Mammary epithelial cell (primary cell): ENCODE data around the gene RGL3.

Experiments
- CTCF ChIP-seq, 2 donors: IDR thresholded peaks in 1 of 2; conservative IDR thresholded peaks in 1 of 2; 2 replicates each; pipeline ENCODE4 v1.5.1; 2011 to 2012; ENCODE audit warnings: inconsistent platforms in 2 of 2, low read length in 2 of 2, mild to moderate bottlenecking in 2 of 2, control low read depth in 1 of 2, low read depth in 1 of 2; ENCODE audit not compliant: insufficient read depth in 1 of 2; ENCODE audit errors: extremely low read depth in 1 of 2
- EZH2 ChIP-seq: IDR thresholded peaks from 2 replicates; pipeline ENCODE4 v1.6.1; 2012; ENCODE audit warnings: low read length, inconsistent platforms, borderline replicate concordance

GRCh38 chr19:11399667-11400066, 19.4 kb downstream of the RGL3 start:
- TF ChIP-seq CTCF (conservative IDR thresholded peaks at IDR 0.05 in 1 of 2, IDR thresholded peaks at IDR 0.05 in 1 of 2; ENCODE audit: extremely low read depth in 1 of 2, insufficient read depth in 1 of 2, low read depth in 1 of 2, low read length in 2 of 2): no peak
- TF ChIP-seq EZH2: no peak
